ENCODE data around the gene DNAI7. TPM values are rescaled to one million over a fixed set of nuclear protein-coding genes. Genes with fewer than 3 reads are reported as not detected.

Gene DNAI7
- total RNA-seq, 1 donor = 0.36 TPM

DNA sequence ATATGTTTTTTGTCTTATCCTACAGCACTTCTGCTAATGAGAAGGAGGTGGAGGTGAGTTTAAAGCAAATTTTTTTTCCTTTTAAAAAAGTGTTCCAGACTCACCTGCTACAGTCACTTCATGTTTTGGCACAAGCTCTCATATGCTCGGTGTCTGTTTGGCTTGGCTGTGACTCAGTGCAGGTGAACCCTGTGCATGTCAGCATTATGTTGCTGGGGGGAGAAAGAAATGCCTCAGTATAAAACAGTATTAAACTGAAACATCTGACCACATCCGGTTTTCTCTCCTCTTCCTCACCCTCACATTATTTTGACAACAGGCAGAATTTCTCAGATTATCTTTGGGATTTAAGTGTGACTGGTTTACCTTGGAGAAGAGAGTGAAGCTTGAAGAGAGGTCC, 105.2 kb downstream of the DNAI7 start:
- H3K27ac ChIP-seq (ENCODE audit: low read depth, low read length) = no peak overlapping the region
- no peak overlapping the region for H3K4me2 ChIP-seq (ENCODE audit: insufficient read depth, low read length)
- peaks cover 8% of the 10 kb centered on the region for H3K27me3 ChIP-seq (ENCODE audit: insufficient read depth, low read length)
- no peak overlapping the region for H3K4me3 ChIP-seq (ENCODE audit: insufficient read depth, low read length)
- no peak overlapping the region for H2AFZ ChIP-seq (ENCODE audit: low read length)
- no peaks in the 10 kb centered on the region for H3K4me1 ChIP-seq (ENCODE audit: insufficient read depth, low read length)
- DNase-seq (ENCODE audit: insufficient read length, low spot score, missing footprints) = no peak
- no peaks in the 10 kb centered on the region for H3K36me3 ChIP-seq (ENCODE audit: insufficient read depth, low read length)
- no peaks in the 10 kb centered on the region for H4K20me1 ChIP-seq (ENCODE audit: insufficient read depth, low read length)
- H3K9me3 ChIP-seq (ENCODE audit: low read depth, low read length) = no peaks in the 10 kb centered on the region
- H3K79me2 ChIP-seq (ENCODE audit: insufficient read depth, low read length) = no peaks in the 10 kb centered on the region
- TF ChIP-seq, protein P1, sequence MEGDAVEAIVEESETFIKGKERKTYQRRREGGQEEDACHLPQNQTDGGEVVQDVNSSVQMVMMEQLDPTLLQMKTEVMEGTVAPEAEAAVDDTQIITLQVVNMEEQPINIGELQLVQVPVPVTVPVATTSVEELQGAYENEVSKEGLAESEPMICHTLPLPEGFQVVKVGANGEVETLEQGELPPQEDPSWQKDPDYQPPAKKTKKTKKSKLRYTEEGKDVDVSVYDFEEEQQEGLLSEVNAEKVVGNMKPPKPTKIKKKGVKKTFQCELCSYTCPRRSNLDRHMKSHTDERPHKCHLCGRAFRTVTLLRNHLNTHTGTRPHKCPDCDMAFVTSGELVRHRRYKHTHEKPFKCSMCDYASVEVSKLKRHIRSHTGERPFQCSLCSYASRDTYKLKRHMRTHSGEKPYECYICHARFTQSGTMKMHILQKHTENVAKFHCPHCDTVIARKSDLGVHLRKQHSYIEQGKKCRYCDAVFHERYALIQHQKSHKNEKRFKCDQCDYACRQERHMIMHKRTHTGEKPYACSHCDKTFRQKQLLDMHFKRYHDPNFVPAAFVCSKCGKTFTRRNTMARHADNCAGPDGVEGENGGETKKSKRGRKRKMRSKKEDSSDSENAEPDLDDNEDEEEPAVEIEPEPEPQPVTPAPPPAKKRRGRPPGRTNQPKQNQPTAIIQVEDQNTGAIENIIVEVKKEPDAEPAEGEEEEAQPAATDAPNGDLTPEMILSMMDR (IDR thresholded peaks at IDR 0.05; ENCODE audit: extremely low read depth, low read depth, low read length) = no peak

DNA sequence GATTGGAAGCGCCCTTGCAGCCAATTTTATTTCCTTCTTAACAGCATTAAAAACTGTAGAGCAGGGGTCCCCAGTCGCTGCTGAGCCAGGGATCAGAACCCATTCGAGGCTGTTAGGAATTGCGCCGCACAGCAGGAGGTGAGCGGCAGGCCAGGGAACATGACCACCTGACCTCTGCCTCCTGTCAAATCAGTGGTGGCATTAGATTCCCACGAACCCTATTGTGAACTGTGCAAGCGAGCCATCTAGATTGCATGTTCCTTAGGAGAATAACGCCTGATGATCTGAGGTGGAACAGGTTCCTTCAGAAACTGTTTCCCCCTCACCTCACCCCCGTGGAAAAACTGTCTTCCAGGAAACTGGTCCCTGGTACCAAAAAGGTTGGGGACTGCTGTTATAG, 107.4 kb downstream of the DNAI7 start:
- no peak for DNase-seq (ENCODE audit: insufficient read length, low spot score, missing footprints)
- no peak overlapping the region for H3K4me2 ChIP-seq (ENCODE audit: insufficient read depth, low read length)

DNA sequence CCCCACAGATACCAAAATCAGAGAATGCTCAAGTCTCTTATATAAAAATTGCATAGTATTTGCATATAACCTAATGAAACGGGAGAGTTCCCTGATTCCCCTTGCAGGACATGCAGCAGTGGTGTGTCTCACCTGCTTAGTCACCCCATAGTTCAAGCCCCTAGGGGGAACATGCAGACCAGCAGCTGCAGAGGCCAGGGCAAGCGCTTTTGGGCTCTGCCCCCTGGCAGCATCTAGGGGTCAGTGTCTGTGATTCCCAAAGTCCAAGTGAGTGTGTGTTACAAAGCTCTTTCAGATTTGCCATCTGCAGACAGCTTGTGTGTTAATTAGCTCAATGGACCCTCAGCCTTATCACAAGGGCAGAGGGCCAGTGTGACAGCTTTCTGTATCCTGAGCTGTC, 110.1 kb downstream of the DNAI7 start:
- Histone ChIP-seq H3K4me3 (ENCODE audit: insufficient read depth, low read length) (no peak overlapping the region), H3K4me2 (ENCODE audit: insufficient read depth, low read length) (no peak overlapping the region), H3K27me3 (ENCODE audit: insufficient read depth, low read length) (peaks cover 2% of the 10 kb centered on the region), H2AFZ (ENCODE audit: low read length) (no peak overlapping the region), H4K20me1 (ENCODE audit: insufficient read depth, low read length) (no peaks in the 10 kb centered on the region), H3K79me2 (ENCODE audit: insufficient read depth, low read length) (no peaks in the 10 kb centered on the region), H3K4me1 (ENCODE audit: insufficient read depth, low read length) (no peaks in the 10 kb centered on the region), H3K36me3 (ENCODE audit: insufficient read depth, low read length) (no peaks in the 10 kb centered on the region), H3K9me3 (ENCODE audit: low read depth, low read length) (no peaks in the 10 kb centered on the region), H3K27ac (ENCODE audit: low read depth, low read length) (no peak overlapping the region)
- DNase-seq (ENCODE audit: insufficient read length, low spot score, missing footprints) = no peak
- TF ChIP-seq, protein P1 (IDR thresholded peaks at IDR 0.05; ENCODE audit: extremely low read depth, low read depth, low read length) = no peak

More for the DNA sequence above, 107.4 kb downstream of the DNAI7 start:
- TF ChIP-seq, protein P1 (IDR thresholded peaks at IDR 0.05; ENCODE audit: extremely low read depth, low read depth, low read length) = no peak
- H4K20me1 ChIP-seq (ENCODE audit: insufficient read depth, low read length) = no peaks in the 10 kb centered on the region
- no peaks in the 10 kb centered on the region for H3K36me3 ChIP-seq (ENCODE audit: insufficient read depth, low read length)
- no peaks in the 10 kb centered on the region for H3K4me1 ChIP-seq (ENCODE audit: insufficient read depth, low read length)
- no peaks in the 10 kb centered on the region for H3K9me3 ChIP-seq (ENCODE audit: low read depth, low read length)
- no peak overlapping the region for H2AFZ ChIP-seq (ENCODE audit: low read length)
- H3K27ac ChIP-seq (ENCODE audit: low read depth, low read length) = no peak overlapping the region
- no peak overlapping the region for H3K4me3 ChIP-seq (ENCODE audit: insufficient read depth, low read length)
- H3K79me2 ChIP-seq (ENCODE audit: insufficient read depth, low read length) = no peaks in the 10 kb centered on the region
- peaks cover 3% of the 10 kb centered on the region for H3K27me3 ChIP-seq (ENCODE audit: insufficient read depth, low read length)

DNA sequence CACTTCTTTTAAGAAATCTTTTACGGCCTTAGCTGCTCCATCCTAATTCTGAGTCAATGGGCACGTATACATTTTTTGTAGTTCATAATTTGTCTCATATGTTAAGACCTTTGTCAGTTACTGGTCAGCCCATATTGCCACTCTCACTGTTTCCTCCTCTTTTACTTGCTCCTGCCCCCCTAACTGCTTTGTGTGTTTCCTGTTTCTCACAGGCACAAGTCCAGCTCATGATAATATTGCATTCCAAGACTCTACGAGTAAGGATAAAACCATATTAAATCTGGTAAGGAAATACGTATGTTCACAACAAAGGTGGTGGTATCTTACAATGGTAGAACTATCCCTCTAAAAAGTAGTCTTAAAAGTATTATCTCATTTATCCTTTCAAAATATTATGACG, 111.7 kb downstream of the DNAI7 start:
- H3K27ac ChIP-seq (ENCODE audit: low read depth, low read length) = no peak overlapping the region
- no peak overlapping the region for H3K4me2 ChIP-seq (ENCODE audit: insufficient read depth, low read length)
- H3K9me3 ChIP-seq (ENCODE audit: low read depth, low read length) = no peaks in the 10 kb centered on the region
- TF ChIP-seq, protein P1 (IDR thresholded peaks at IDR 0.05; ENCODE audit: extremely low read depth, low read depth, low read length) = no peak
- H3K4me1 ChIP-seq (ENCODE audit: insufficient read depth, low read length) = no peaks in the 10 kb centered on the region
- H4K20me1 ChIP-seq (ENCODE audit: insufficient read depth, low read length) = no peaks in the 10 kb centered on the region
- H3K36me3 ChIP-seq (ENCODE audit: insufficient read depth, low read length) = no peaks in the 10 kb centered on the region
- no peak overlapping the region for H2AFZ ChIP-seq (ENCODE audit: low read length)
- H3K27me3 ChIP-seq (ENCODE audit: insufficient read depth, low read length) = peaks cover under 1% of the 10 kb centered on the region
- DNase-seq (ENCODE audit: insufficient read length, low spot score, missing footprints) = no peak
- H3K79me2 ChIP-seq (ENCODE audit: insufficient read depth, low read length) = no peaks in the 10 kb centered on the region
- H3K4me3 ChIP-seq (ENCODE audit: insufficient read depth, low read length) = no peak overlapping the region

All from osteoblast (primary cell).